Left ventricle myocardium inferior (tissue), 1 donor: Measurements from ENCODE around the gene SELPLG. TPM values are rescaled to one million over a fixed set of nuclear protein-coding genes. Genes with fewer than 3 reads are reported as not detected.
"Not testable (repeated sequence)": the region's sequence is repeated elsewhere in the genome, so short reads cannot be mapped to it uniquely, and the experiment has no call there.

Source experiments
- DNase-seq: peaks from one replicate; pipeline ENCODE4 v3.0.0-alpha.2; 2020
- H3K27ac ChIP-seq: fragments of 200-600 bp; replicated peaks from 2 replicates; pipeline ENCODE4 v1.8.0; 2021
- H3K27me3 ChIP-seq: fragments of 200-600 bp; 2 replicates; pipeline ENCODE4 v1.8.0; 2021; ENCODE audit warnings: low read depth
- H3K36me3 ChIP-seq: fragments of 200-600 bp; 2 replicates; pipeline ENCODE4 v1.8.0; 2021
- H3K4me1 ChIP-seq: fragments of 200-600 bp; 2 replicates; pipeline ENCODE4 v1.8.0; 2021
- H3K4me3 ChIP-seq: fragments of 200-600 bp; 2 replicates; pipeline ENCODE4 v1.8.0; 2021; ENCODE audit warnings: mild to moderate bottlenecking, moderate library complexity
- H3K9me3 ChIP-seq: fragments of 200-600 bp; replicated peaks from 2 replicates; pipeline ENCODE4 v1.8.0; 2021
- CTCF ChIP-seq: fragments of 200-600 bp; IDR thresholded peaks from 2 replicates; pipeline ENCODE4 v1.8.0; 2021; ENCODE audit warnings: antibody characterized with exemption, mild to moderate bottlenecking, borderline replicate concordance
- intact Hi-C: fragments of 100-400 bp; cut with micrococcal nuclease; formaldehyde crosslinking; loops from one replicate; pipeline ENCODE4 v1.11.0; 2022
- total RNA-seq: library from RNA; stranded (reverse); fragmentation: NEBNext Ultra II Directional; extraction: Animal tissue kit (Norgen Biotek cat#: 25700); gene quantifications from one replicate; pipeline ENCODE4 v1.2.1, GENCODE V29; 2021
- donor health status: DM: no; HTN: yes; CAD: no; lungs with severe emphysema.

Gene SELPLG
- total RNA-seq, 1 donor from 2014 or later, result 3.4 TPM

- H3K9me3 ChIP-seq, result no peaks in the 10 kb centered on the region
- peaks cover 59% of the 10 kb centered on the region for H3K4me1 ChIP-seq
- peak overlapping the region; percentile 86 for H3K27ac ChIP-seq
- peaks cover 7% of the 10 kb centered on the region for H3K36me3 ChIP-seq
- H3K27me3 ChIP-seq, result no peaks in the 10 kb centered on the region
- peak; percentile 96 for TF ChIP-seq CTCF
- DNase-seq, result peak; percentile 76
- intact Hi-C loops, result loop anchor here (5.0 to 10.0 kb wide), 2 partner anchors 70 to 138 kb away; partner anchors contain the start of gene CORO1C
- no peak overlapping the region for H3K4me3 ChIP-seq
Measured at GRCh38 chr12:108664338-108665258, 30.9 kb upstream of the SELPLG start.

- intact Hi-C loops, result loop anchor here (5.0 to 10.0 kb wide), 2 partner anchors 71 to 139 kb away; partner anchors contain the start of gene CORO1C
- Histone ChIP-seq H3K36me3 (peaks cover 12% of the 10 kb centered on the region), H3K9me3 (no peaks in the 10 kb centered on the region), H3K27ac (peak overlapping the region; percentile 86), H3K4me1 (peaks cover 53% of the 10 kb centered on the region), H3K27me3 (no peaks in the 10 kb centered on the region), H3K4me3 (no peak overlapping the region)
- TF ChIP-seq CTCF, result no peak
- DNase-seq, result no peak
Measured at GRCh38 chr12:108663324-108664015, 29.8 kb upstream of the SELPLG start.

GRCh38 chr12:108658115-108658514 lies 24.4 kb upstream of the SELPLG start:
- DNase-seq, intact Hi-C loops: not testable (repeated sequence)
- peak overlapping the region; percentile 34 for H3K27ac ChIP-seq

GRCh38 chr12:108657130-108657745 lies 23.5 kb upstream of the SELPLG start:
- peaks cover 39% of the 10 kb centered on the region for H3K36me3 ChIP-seq

More at GRCh38 chr12:108658115-108658514, 24.4 kb upstream of the SELPLG start:
- Histone ChIP-seq H3K4me1 (peaks cover 41% of the 10 kb centered on the region), H3K36me3 (peaks cover 38% of the 10 kb centered on the region)
- H3K4me3 ChIP-seq, H3K27me3 ChIP-seq, H3K9me3 ChIP-seq: not testable (repeated sequence)

GRCh38 chr12:108656247-108656646 lies 22.6 kb upstream of the SELPLG start:
- DNase-seq, intact Hi-C loops: not testable (repeated sequence)
- H3K36me3 ChIP-seq, result peaks cover 42% of the 10 kb centered on the region

More at GRCh38 chr12:108657130-108657745, 23.5 kb upstream of the SELPLG start:
- Histone ChIP-seq H3K4me1 (peaks cover 50% of the 10 kb centered on the region), H3K27me3 (no peaks in the 10 kb centered on the region), H3K4me3 (no peak overlapping the region), H3K27ac (peak overlapping the region; percentile 21), H3K9me3 (no peaks in the 10 kb centered on the region)
- intact Hi-C loops, result no loop called here
- no peak for TF ChIP-seq CTCF
- DNase-seq, result no peak

GRCh38 chr12:108655812-108656175 lies 22.1 kb upstream of the SELPLG start:
- H3K4me3 ChIP-seq, DNase-seq, H3K9me3 ChIP-seq, intact Hi-C loops, H3K27ac ChIP-seq, H3K27me3 ChIP-seq: not testable (repeated sequence)
- Histone ChIP-seq H3K36me3 (peaks cover 46% of the 10 kb centered on the region), H3K4me1 (peaks cover 55% of the 10 kb centered on the region)

More at GRCh38 chr12:108656247-108656646, 22.6 kb upstream of the SELPLG start:
- H3K4me3 ChIP-seq, H3K27me3 ChIP-seq, H3K9me3 ChIP-seq: not testable (repeated sequence)
- H3K27ac ChIP-seq, result peak overlapping the region; percentile 21
- peaks cover 55% of the 10 kb centered on the region for H3K4me1 ChIP-seq

GRCh38 chr12:108654622-108655021 lies 20.9 kb upstream of the SELPLG start:
- intact Hi-C loops, H3K27me3 ChIP-seq, H3K9me3 ChIP-seq, H3K4me3 ChIP-seq, DNase-seq: not testable (repeated sequence)
- Histone ChIP-seq H3K4me1 (peaks cover 65% of the 10 kb centered on the region), H3K36me3 (peaks cover 56% of the 10 kb centered on the region), H3K27ac (peak overlapping the region; percentile 74)
